HL-60/S4 treated with phorbol 12-myristate 13-acetate at 8.2 ng/mL for 4 days and 3 days (cell line): ENCODE data around the gene PKHD1.

Experiments used
- in situ Hi-C: fragments of 300-500 bp; cut with MboI; formaldehyde crosslinking; loops from 2 replicates; pipeline ENCODE4 v1.15.0; 2022; ENCODE audit warnings: low sequenced_read_pairs

Gene PKHD1

DNA sequence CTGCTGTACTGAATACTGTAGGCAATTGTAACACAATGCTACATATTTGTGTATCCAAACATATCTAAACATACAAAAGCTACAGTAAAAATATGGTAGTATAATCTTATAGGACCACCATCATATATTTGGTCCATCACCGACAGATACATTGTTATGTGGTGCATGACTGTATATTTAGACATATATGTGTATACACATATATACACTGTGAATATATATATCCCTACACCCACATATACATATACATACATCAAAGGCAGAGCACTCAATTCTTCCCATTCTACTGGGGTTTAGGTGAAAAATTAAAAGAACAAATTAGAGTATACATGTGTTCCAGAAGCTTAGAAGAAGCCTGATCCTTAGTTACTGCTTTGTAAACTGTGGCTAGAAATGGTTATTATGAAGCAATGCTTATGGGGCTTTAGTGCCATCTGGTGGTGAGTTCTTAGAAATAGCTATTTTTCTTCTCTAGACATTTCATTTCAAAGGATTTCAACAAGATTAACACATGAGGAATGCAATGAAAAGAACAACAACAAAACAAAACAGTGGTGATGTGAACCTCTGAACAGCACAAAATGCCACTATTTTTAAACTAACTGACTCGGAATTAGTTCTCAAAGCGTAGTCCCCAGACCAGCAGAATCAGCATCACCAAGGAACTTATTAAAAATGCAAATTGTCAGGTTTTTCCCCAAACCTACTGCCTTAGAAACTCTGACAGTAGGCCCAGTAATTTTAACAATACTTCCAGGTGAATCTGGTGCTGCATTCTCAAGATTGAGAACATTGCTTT lies 38.0 kb downstream of the PKHD1 start:
- in situ Hi-C loops: no loop called here

DNA sequence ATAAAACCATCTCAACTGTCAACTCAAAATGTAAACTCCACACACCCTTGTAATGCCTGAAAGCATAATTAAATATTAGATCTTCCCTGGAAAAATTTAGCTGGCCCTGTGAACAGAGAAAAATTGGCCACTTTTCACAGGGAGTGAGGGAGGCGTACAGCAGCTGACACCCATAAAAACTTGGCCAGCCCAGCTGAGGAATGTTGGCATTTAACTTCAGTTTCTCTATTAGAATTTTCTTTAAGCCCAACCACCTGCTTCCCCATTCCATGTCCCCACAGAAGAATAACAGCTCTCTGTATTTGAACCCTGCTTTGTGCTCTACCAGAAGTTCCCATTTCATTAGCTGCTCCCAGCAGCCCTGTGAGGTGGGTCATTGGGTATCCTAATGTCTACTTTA lies 41.0 kb downstream of the PKHD1 start:
- in situ Hi-C loops: no loop called here

DNA sequence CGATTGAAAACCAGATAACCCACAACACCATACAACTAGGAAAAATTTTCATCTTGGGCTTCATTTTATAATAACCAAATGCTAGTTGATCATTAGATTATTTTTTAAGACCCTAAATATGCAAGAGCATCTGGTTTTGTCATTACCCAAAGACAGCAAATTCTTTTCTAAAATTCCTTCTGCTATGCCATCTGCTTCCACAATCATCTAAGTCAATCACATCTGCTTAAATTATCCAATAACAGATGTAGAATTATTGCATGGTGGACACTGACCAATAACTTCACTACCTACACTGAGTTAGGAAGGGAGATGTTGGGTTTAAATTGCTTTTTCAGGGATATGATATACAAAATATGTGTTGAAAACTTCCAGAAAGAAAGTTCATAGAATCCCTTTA lies 41.9 kb downstream of the PKHD1 start:
- in situ Hi-C loops: no loop called here

DNA sequence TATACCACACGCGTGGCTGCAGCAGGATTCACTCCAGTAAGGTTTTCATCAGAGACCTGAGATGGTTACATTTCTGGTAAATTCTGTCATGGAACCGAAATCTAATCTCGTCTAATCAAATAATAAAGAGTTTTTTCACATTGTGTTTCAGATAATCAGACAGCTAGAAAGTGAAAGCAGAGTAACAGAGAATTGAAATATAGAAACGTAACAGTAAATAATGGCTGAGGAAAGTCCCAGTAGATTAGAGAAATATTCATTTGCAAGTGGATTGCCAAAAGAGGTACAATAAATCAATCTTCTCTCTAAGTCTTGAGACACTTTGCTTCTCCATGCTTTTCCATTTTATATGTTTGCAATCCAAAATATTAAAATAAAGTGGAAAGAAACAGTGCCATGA lies 42.4 kb downstream of the PKHD1 start:
- in situ Hi-C loops: no loop called here

DNA sequence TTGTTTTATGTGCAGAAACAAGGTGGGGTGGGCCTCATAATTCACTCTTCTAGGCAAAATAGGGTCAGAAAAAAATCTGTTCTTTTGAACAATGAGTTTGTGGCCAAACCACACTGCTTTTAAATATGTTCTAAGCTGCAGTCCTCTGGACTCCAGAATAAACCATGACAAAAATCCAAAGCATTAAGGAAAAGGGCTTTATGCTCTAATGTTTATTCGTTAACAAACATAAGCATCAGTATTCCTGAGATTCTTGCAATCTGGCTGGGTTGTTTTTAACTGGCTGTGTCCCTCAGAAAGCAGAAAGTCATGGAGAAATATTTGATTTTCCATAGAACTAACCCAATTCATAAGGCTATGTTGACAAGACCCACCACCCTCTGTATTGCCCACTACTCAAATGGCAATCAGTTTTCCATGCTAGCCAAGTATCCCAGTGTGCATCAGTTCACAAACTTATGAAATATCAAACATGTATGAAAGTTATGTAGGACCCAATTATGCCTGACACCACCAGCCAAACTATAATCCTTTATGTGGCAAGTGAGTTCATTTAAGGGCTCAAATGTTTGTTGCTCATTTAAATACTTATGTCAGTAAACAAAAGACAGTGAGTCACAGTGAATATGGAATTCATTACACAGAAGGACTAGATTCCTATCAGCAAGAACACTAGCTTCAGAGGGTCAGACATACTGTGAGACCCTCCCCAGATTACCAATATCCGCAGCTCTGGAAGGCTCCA lies 45.1 kb downstream of the PKHD1 start:
- in situ Hi-C loops: no loop called here

DNA sequence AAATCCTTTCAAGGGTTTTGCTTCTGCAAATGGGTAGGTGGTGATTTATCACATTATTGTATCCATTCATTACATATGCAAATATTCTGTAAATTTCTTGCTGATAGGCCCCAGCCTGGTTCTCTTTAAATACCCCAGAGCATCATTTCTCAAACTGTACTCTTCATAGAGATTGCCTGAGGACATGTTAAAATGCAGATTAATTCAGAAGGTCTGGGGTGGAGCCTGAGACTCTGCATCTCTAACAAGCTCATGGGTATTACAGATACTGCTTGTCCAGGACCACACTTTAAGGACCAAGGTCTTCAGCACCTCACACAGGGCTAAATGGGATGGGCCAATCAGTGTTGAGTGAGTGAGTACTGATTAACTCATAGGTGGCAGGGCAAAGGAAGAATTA lies 46.3 kb downstream of the PKHD1 start:
- in situ Hi-C loops: no loop called here

DNA sequence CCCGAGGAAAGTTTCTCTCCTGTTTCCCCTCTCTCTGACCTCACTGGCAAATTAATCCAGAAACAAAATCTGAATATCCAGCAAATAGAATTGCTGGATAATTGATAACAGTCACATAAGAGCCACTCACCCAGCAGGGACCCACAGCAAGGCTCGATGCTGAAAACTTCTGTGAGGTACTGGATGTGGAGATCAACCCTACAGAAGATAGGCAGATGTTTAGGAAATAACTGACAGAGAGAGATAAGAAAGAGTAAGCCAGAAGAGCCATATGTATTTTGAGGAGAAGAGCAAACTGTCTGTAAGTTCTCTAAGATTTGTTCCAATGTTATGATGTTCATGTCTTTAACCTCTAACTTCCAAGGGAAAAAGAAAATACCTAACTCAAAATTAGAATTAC lies 59.7 kb downstream of the PKHD1 start:
- in situ Hi-C loops: no loop called here

DNA sequence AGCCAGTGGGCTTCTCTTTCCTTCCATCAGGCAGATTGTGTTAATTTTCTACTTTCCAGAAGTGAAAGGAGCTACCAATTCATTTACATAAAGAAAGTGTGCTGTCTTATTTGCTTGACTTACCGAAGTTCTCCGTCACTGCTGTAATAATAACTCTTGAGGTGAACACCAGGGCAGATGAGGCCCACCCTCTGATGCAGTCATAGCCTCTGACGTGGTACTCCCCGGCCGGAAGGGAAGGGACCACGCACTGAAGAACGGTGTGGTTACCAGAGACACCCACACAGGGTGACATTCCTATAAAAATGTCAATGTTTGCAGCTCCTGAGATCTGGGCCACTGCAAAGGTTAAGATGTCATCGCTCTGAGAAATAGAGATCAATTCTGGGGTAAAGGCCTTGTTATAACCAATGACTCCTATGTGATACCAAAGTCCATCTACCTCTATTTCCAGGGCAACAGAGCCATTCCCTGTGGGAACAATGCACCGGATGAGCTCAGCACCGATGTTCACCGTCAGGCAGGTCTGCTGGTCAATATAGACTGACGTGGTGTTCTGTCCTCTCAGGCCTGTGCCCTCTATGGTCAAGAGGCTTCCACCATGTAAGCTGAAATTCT lies 62.9 kb downstream of the PKHD1 start:
- in situ Hi-C loops: no loop called here

DNA sequence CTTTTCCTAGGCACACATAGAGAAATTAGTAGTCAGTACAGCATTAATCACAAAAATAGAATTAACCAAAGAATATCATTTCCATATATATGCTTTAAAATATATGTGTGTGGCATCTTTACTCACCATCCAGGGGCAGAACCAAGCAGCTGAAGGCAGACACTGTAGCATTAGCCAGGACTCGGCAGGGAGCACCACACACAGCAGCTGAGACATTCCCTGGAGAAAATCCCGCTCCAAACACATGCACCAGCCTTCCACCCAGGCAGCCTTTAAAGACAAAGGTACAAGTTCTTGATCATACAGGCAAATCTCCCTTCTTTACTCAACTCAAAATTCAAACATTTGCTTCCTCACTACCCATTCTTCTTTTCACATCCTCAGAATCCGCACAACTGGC lies 64.7 kb downstream of the PKHD1 start:
- in situ Hi-C loops: no loop called here

DNA sequence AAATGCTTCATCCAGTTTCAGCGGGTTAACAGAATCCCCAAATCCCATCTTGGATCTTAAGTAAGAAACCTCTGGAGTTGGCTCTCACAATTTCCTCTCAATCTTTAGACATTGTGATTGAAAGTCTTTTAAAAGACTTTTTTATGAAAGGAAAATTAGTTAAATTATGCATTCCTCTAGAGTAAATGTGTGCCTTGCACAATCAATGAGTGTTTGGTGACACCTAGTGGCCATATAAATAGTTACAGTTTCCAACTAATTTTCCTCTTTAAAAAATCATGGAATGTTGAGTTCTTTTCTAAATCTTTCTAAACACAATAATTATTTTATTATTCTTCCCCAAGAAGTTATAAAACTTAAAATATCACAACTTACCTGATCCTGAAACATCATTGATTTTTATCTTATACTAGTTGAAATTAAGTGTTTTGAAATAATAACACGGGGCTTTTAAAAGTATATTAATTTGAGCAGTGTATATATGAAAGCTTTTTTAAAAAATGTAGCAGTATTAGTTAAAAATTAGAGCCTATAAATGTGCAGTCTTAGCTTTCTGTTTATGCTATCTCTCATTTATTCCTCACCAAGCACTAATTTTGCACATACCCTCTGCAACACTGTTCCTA lies 66.4 kb downstream of the PKHD1 start:
- in situ Hi-C loops: no loop called here

DNA sequence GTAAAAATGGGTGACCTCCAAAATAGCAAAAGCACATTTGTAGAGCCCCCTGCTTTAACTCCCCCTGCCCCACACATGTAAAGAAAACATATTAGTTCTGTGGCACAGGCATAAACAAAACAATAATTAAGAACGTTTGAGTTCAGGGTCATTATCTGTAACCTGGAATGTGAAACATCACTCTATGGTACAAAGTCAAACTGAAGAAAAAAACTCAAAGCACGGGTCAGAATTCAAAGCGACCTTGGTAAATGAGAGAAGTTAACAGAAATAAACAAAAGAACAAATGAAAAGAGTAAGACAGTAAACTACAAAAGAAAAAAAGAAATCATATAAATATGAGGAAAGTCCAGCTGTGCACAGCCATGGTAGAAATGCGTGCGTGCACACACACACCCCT lies 67.5 kb downstream of the PKHD1 start:
- in situ Hi-C loops: loop anchor here (10.0 kb wide), 1 partner anchor 165 kb away; no protein-coding TSS in a partner anchor

DNA sequence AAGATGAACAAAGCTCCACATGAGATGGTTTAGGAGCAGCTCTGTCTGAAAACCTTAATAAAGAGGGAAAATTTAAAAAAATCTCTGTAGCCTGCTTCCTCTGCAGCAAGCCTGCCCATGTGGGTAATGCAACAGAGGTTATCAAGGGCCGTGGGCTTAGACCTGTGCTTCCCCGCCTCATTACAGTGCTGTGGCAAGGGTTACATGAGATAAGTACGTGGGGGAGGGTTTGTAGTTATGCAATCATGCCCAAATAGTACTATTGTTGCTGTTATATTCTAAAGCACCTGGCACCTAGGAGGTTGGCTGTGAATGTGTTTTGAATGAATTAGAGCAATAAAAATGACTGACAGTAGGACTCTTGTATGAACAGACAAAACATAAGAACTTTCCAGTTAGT lies 68.3 kb downstream of the PKHD1 start:
- in situ Hi-C loops: loop anchor here (10.0 kb wide), 1 partner anchor 164 kb away; no protein-coding TSS in a partner anchor

DNA sequence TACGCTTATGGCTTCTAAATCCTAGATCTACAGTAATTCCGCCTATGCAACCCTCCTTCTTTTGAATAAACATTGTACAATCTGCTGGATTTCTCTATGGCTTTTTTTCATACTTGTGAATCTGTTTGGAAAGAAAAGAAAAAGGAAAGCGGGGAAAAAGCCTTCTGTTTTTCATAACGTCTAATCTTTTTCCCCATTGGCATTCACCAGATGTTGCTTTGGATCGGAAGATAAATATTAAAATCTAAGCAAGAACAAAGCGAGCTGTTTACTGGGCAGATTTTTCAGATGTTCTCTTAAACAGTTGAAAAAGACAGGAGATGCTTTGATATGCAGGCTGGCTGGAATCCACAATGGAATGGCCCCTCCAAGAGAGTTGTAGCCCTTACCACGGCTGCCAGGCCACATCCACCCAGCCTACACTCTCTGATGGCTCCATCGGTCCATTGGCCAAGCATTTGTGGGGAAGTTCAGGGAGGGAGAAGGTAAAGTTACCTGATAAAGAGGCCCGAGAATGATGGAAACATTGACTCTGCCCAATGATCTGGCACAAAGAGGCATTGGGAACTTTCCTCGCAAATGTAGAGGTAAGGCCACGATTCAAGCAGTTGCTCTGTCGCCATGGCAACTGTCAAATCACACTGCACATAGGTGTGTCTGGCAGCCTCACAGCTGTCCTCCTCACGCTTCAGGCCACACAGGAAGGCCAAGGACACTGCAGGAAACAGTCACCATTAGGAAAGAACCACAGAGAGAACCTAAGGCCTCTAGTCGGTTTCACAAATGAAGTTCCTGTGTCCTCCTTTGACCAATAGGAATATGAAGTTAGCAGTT lies 70.3 kb downstream of the PKHD1 start:
- in situ Hi-C loops: loop anchor here (10.0 kb wide), 1 partner anchor 162 kb away; no protein-coding TSS in a partner anchor

DNA sequence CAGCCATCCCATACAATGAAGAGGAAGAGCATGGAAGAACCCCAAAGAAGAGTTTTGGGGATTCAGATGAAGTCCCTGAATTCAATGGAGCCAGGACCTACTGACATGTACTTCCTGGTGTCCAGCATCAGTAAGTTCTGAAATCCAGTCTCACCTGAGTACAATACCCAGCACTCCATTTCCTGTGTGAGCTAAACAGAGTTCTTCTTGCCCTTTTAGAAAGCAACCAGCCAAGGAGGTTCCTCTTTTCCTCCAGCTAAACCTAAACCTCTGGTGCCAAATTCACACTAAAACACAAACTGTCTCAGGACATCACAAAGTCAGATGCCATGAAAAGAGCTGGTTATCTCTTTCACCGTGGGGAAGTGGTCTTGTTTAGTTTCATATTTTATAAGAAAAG lies 71.5 kb downstream of the PKHD1 start:
- in situ Hi-C loops: loop anchor here (10.0 kb wide), 1 partner anchor 161 kb away; no protein-coding TSS in a partner anchor

DNA sequence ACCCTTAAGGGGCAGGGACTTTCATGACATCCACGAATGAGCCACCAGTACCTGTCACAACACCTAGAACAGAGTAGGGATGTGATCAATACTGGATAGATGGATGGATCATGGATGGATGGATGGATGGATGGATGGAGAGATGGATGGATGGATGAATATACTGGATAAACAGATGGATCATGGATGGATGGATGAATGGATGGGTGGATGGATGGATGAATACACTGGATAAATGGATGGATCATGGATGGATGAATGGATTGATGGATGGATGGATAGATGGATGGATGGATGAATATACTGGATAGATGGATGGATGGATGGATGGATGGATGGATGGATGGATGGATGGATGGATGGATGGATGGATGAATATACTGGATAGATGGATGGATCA lies 73.0 kb downstream of the PKHD1 start:
- in situ Hi-C loops: loop anchor here (10.0 kb wide), 1 partner anchor 160 kb away; no protein-coding TSS in a partner anchor

DNA sequence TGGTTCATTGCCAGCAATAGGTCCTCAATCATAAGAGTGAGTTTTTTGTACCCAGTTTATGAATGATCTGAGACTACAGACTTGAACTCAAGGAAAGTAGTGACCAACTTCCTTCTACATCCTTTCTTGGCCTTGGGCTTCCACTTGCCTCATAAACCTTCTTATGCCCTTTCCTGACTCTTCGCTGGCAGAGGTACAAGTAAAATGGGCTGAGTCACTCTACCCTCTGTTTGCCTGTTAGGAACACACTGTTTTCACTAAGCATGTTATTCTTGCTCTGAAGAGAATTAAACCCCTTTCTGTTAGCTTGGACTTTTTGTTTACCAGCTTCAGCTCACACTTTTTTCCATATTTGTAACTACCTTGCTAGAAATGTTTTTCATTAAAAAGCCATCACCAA lies 74.4 kb downstream of the PKHD1 start:
- in situ Hi-C loops: loop anchor here (10.0 kb wide), 1 partner anchor 158 kb away; no protein-coding TSS in a partner anchor

DNA sequence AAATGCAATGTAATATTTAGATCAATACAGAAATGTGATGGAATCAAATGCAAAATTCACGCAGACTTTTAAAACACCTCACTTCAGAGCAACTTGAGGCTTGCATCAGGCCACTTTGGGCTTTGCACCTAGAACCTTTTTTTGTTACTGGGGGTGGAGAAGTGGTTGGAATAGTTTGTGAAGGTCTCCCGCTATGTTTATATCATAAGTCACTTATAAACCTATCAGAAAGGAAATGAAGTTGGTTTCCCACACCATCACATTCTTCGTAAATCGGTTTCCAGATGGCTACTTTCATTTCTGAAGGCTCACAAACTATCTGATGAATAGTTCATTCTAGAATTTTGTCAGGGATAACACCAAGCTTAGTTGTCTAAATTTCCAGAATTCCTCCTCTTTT lies 74.8 kb downstream of the PKHD1 start:
- in situ Hi-C loops: loop anchor here (10.0 kb wide), 1 partner anchor 158 kb away; no protein-coding TSS in a partner anchor

DNA sequence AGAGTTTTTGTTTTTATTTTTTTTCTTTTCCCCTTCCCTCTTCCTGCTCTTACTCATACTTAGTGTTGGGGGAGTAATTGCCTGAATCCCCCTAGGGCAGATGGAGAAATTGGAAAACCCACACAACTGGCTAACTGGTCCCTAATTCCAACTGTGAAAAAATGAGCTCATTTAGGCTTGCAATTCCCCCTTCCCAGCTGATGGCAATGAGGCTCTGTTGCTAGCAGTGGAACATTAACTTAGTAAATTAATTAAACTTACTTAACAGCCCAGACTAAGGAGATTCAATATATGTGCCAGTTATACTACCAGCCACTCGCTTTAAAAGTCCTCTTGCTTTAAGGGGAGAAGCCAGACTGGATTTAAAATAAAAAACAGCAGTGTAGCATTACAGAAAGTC lies 76.6 kb downstream of the PKHD1 start:
- in situ Hi-C loops: loop anchor here (10.0 kb wide), 1 partner anchor 156 kb away; no protein-coding TSS in a partner anchor

DNA sequence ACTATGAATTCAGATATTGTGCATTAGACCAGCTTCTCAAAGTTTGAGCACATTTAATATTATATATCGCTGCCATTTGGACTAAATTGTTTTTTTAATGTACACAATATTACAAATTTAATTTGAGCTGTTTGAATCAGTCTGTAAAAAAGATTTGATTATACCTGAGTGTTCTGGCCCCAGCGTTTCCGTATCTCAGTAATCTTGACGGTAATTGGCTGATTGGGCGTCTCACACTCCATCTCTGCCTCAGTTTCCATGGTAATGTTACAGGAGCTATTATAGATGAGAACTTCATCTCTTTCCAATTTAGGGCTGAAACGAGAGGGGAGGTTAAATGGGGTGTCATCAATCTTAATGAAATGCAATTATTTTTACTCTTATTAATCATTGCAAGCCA lies 77.3 kb downstream of the PKHD1 start:
- in situ Hi-C loops: loop anchor here (10.0 kb wide), 1 partner anchor 155 kb away; no protein-coding TSS in a partner anchor
